Measurements from ENCODE around the gene IKZF1. TPM values are rescaled to one million over a fixed set of nuclear protein-coding genes. Genes with fewer than 3 reads are reported as not detected.

Gene IKZF1
- total RNA-seq, 1 experiment from 2014 or later = 0.57 TPM

DNA sequence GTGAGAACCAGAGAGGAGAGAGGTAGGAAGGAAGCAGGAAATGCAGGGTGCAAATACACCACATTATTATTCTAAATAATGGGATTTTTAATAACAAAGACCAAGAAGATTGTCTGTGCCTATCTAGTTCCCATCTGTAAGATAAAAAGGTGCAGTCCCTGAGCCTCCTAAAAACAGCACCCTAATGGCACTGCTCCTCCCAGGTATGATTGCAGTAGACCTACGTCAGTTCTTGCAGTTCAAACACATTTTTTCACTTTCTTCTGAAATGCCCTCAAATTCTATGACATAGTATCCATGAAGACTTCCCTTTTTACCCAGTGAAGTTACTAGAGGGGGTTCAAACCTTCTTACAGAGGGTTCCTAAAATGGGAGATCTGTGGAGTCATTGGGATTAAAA is 75.0 kb downstream of the IKZF1 start:
- RAD21 ChIA-PET (ENCODE audit: low non-redundant PET in 1 of 2, low total read pairs in 2 of 2, uncharacterized antibody in 2 of 2, unreplicated experiment in 2 of 2) = interaction anchor here in 1 of 2 experiments (0.6 kb wide), 1 partner anchor 781 kb away, joined by 3 read pairs; no protein-coding TSS in a partner anchor
- Histone ChIP-seq H3K4me3 (replicated peaks in 1 of 2; ENCODE audit: low read depth in 1 of 2, low read length in 2 of 2) (no peak overlapping the region), H3K4me2 (ENCODE audit: low read length) (no peak overlapping the region), H3K9me3 (ENCODE audit: control insufficient read depth in 1 of 2, insufficient read depth in 1 of 2, low read depth in 1 of 2, low read length in 2 of 2) (no peaks in the 10 kb centered on the region), H3K27ac (ENCODE audit: low read depth, low read length) (no peak overlapping the region), H3K9me2 (ENCODE audit: insufficient read depth) (no peaks in the 10 kb centered on the region), H3K9ac (ENCODE audit: low read length) (no peak overlapping the region), H3K27me3 (ENCODE audit: insufficient read depth, low read length) (peaks cover 9% of the 10 kb centered on the region), H3K36me3 (ENCODE audit: control insufficient read depth in 1 of 2, insufficient read depth in 2 of 2, low read length in 2 of 2) (no peaks in the 10 kb centered on the region), H3K4me1 (ENCODE audit: control insufficient read depth in 1 of 2, insufficient read depth in 2 of 2, low read length in 2 of 2) (no peaks in the 10 kb centered on the region), H4K20me1 (ENCODE audit: insufficient read depth) (no peaks in the 10 kb centered on the region), H3K79me2 (ENCODE audit: insufficient read depth, low read length) (no peaks in the 10 kb centered on the region), H2AFZ (ENCODE audit: low read depth, low read length, poor library complexity, severe bottlenecking) (no peak overlapping the region)
- CTCF ChIA-PET = no interaction called here
- TF ChIP-seq, protein P1, sequence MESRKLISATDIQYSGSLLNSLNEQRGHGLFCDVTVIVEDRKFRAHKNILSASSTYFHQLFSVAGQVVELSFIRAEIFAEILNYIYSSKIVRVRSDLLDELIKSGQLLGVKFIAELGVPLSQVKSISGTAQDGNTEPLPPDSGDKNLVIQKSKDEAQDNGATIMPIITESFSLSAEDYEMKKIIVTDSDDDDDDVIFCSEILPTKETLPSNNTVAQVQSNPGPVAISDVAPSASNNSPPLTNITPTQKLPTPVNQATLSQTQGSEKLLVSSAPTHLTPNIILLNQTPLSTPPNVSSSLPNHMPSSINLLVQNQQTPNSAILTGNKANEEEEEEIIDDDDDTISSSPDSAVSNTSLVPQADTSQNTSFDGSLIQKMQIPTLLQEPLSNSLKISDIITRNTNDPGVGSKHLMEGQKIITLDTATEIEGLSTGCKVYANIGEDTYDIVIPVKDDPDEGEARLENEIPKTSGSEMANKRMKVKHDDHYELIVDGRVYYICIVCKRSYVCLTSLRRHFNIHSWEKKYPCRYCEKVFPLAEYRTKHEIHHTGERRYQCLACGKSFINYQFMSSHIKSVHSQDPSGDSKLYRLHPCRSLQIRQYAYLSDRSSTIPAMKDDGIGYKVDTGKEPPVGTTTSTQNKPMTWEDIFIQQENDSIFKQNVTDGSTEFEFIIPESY (IDR thresholded peaks at IDR 0.05; ENCODE audit: extremely low read depth, insufficient replicate concordance, low read length) = no peak
- TF ChIP-seq, protein P2, sequence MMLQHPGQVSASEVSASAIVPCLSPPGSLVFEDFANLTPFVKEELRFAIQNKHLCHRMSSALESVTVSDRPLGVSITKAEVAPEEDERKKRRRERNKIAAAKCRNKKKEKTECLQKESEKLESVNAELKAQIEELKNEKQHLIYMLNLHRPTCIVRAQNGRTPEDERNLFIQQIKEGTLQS (IDR thresholded peaks at IDR 0.05) = no peak
- TF ChIP-seq JUND (IDR thresholded peaks at IDR 0.05) (no peak), SRF (IDR thresholded peaks at IDR 0.05; ENCODE audit: low read depth) (no peak), TCF7L2 (IDR thresholded peaks at IDR 0.05; ENCODE audit: borderline replicate concordance, extremely low read depth, insufficient read depth, insufficient read length) (no peak), EZH2phosphoT487 (IDR thresholded peaks at IDR 0.05; ENCODE audit: borderline replicate concordance) (no peak), CBX3 (IDR thresholded peaks at IDR 0.05; ENCODE audit: low read depth) (no peak)
- TF ChIP-seq, protein P3, sequence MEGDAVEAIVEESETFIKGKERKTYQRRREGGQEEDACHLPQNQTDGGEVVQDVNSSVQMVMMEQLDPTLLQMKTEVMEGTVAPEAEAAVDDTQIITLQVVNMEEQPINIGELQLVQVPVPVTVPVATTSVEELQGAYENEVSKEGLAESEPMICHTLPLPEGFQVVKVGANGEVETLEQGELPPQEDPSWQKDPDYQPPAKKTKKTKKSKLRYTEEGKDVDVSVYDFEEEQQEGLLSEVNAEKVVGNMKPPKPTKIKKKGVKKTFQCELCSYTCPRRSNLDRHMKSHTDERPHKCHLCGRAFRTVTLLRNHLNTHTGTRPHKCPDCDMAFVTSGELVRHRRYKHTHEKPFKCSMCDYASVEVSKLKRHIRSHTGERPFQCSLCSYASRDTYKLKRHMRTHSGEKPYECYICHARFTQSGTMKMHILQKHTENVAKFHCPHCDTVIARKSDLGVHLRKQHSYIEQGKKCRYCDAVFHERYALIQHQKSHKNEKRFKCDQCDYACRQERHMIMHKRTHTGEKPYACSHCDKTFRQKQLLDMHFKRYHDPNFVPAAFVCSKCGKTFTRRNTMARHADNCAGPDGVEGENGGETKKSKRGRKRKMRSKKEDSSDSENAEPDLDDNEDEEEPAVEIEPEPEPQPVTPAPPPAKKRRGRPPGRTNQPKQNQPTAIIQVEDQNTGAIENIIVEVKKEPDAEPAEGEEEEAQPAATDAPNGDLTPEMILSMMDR (IDR thresholded peaks at IDR 0.05 in 2 of 3, conservative IDR thresholded peaks at IDR 0.05 in 1 of 3; ENCODE audit: borderline replicate concordance in 1 of 3, insufficient read depth in 1 of 3, low read depth in 2 of 3, low read length in 2 of 3) = no peak
- TF ChIP-seq, protein P4, sequence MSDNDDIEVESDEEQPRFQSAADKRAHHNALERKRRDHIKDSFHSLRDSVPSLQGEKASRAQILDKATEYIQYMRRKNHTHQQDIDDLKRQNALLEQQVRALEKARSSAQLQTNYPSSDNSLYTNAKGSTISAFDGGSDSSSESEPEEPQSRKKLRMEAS (IDR thresholded peaks at IDR 0.05) = no peak
- no TSS peak for BruUV-seq (replicated peaks)
- no peak for DNase-seq (ENCODE audit: low read depth, low spot score)
- intact Hi-C loops (cut with micrococcal nuclease) = no loop called here
- no peak for ATAC-seq
- POLR2A ChIA-PET = no interaction called here
